ENCODE data around the gene ESRRB.

- TF ChIP-seq CTCF (IDR thresholded peaks at IDR 0.05; ENCODE audit: low read depth, low read length), result no peak
- no peak for TF ChIP-seq MAX (IDR thresholded peaks at IDR 0.05; ENCODE audit: low read depth, low read length)
Observed at GRCh38 chr14:76509311-76509710, 133.4 kb downstream of the ESRRB start.
